ENCODE measurements around the gene ACACB.

GRCh38 chr12:109261087-109261486 lies 144.7 kb downstream of the ACACB start:
- TF ChIP-seq, protein P1, sequence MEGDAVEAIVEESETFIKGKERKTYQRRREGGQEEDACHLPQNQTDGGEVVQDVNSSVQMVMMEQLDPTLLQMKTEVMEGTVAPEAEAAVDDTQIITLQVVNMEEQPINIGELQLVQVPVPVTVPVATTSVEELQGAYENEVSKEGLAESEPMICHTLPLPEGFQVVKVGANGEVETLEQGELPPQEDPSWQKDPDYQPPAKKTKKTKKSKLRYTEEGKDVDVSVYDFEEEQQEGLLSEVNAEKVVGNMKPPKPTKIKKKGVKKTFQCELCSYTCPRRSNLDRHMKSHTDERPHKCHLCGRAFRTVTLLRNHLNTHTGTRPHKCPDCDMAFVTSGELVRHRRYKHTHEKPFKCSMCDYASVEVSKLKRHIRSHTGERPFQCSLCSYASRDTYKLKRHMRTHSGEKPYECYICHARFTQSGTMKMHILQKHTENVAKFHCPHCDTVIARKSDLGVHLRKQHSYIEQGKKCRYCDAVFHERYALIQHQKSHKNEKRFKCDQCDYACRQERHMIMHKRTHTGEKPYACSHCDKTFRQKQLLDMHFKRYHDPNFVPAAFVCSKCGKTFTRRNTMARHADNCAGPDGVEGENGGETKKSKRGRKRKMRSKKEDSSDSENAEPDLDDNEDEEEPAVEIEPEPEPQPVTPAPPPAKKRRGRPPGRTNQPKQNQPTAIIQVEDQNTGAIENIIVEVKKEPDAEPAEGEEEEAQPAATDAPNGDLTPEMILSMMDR (IDR thresholded peaks at IDR 0.05; ENCODE audit: low read length) = no peak
- no peak for TF ChIP-seq EZH2 (IDR thresholded peaks at IDR 0.05; ENCODE audit: borderline replicate concordance, low read length)

Measured in OCI-LY1 (cell line).